ENCODE data around the gene CAMTA1. TPM values are rescaled to one million over a fixed set of nuclear protein-coding genes. Genes with fewer than 3 reads are reported as not detected.

Gene CAMTA1
- total RNA-seq, 1 donor from 2014 or later = 79.3 TPM

DNA sequence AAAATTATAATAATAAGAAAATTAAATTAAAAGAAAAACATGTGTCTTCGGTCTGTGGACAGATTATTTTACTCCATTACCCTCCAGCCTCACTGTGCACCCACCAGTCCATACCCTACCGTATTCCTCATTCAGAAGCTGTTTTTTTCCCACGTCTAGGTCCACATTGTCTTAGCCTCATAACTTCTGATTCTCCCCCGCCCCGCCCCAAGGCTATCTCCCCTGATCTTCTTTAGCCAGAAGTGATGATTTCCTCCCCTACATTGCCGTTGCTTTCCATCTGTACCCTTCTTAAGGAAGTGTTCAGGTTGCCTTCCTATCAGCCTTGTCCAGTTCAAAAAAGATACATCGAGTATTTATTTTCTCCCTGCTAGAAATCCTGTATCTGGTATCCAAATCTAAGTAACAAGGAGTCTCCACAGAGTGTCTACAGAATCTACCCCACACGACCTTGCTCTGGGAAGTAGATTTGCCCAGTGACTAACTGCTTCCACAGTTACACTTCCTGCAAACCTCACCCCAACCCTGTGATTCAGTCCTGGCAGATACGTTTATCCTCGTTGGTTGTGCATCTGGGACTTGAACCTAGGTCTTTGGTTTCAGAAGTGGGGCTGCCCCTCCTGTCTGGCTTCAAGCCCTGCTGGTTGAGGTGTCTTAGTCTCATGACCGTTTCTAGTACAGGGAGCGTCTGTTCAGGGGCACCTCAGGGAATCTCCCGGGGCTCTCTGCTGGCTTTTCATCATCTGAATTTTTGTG is 470.2 kb downstream of the CAMTA1 start:
- peak; percentile 43 for DNase-seq (ENCODE audit: low read depth)

DNA sequence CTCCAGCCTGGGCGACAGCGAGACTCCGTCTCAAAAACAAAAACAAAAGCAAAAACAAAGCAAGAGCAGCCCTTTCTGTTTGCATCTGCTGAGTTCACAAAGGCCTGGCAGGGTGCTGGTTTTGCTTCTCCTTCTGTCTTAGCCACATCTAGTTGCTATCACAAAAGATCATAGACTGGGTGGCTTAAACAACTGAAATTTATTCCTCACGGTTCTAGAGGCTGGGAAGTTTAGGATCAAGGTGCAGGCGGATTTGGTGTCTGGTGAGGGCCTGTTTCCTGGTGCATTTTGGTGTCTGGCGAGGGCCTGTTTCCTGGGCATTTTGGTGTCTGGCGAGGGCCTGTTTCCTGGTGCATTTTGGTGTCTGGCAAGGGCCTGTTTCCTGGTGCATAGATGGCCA is 471.3 kb downstream of the CAMTA1 start:
- no peak for DNase-seq (ENCODE audit: low read depth)

GRCh38 chr1:7257225-7257624 is 472.0 kb downstream of the CAMTA1 start:
- no peak for DNase-seq (ENCODE audit: low read depth)

- no peak for DNase-seq (ENCODE audit: low read depth)
Observed at GRCh38 chr1:7258589-7259135, 473.4 kb downstream of the CAMTA1 start.

GRCh38 chr1:7259955-7260354 is 474.7 kb downstream of the CAMTA1 start:
- no peak for DNase-seq (ENCODE audit: low read depth)

DNA sequence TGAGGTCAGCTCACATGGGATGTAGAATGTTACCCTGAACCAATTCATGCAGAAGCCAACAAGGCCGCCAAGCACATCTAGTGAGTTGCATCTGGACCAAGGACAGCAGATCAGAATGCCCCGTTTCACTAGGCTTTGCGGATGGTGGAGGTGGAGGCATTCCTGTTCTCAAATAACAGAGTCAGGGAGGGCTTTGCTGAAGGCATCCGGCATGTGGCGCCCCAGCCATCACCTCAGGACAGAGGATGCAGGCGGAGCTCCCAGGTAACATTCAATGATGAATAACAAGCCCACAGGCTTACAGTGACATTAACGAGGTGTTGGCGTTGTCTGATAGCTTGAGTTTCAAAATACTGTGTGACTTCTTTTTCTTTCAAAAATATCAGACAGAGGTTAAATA is 476.2 kb downstream of the CAMTA1 start:
- DNase-seq (ENCODE audit: low read depth) = no peak

DNA sequence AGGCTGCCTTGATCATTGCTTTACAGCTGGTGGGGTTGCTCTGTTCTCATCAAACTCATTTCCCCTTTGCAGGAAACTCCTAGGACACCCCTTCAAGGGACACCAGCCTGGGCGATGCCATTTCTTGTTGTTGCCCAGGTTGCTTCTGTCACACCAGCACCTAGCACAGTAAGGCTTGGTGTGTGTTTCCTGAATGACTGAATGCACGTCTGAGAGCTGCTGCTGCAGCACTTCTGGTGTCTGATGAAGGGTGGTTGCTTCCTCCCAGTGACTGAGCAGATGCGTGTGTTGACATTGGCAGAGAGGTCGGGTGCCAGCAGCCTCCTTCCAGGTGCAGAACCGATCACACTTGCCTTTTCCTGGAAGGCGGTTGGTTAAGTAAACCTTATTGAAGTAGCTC is 477.4 kb downstream of the CAMTA1 start:
- DNase-seq (ENCODE audit: low read depth) = no peak

- no peak for DNase-seq (ENCODE audit: low read depth)
Observed at GRCh38 chr1:7263021-7263960, 478.0 kb downstream of the CAMTA1 start.

DNA sequence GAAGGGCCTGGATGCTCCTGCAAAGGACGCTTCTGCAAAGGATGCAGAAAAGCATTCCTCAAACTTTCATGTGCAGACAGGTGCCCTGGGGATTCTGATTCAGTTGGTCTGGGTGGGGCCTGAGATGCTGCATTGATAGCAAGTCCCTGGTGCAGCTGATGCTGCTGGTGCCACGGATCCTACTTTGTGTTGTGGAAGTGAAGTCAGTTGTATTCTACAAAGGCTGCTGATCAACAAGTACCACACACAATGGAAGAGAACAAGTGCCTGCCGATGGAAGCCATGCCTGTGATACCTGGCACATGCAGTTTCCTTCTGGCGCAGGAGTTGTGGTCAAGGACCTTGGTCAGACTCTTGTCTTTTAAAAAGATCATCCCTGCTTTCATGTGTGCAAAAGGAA is 478.8 kb downstream of the CAMTA1 start:
- no peak for DNase-seq (ENCODE audit: low read depth)

DNA sequence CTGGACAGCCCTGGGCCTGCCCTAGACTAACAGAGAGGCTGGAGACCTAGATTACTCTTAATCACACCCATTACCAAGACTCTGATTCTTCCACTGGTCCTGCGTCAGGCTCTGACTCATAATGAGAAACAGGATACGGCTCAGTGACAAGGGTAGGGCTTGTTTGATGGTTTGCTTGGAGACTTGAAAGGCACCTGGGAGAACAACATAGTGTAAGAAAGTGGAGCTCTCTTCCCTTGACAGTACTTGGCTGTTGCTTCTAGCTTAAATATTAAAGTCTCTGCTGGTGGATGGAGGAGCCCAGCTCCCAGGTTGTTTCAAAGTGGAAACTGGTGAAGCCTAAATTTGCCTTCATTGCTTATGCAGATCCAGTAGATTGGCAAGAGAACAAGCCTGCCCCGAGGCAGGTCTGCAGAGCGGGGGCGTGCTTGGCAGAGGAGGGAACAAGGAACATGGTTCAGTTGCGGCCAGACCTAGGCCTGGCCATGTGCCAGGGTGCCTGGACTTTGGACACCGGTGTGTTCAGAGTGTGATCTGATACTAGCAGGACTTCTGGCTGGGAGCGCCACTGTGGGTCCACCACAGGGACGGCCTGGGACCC is 480.6 kb downstream of the CAMTA1 start:
- peak; percentile 99 for DNase-seq (ENCODE audit: low read depth)

- DNase-seq (ENCODE audit: low read depth) = no peak
Observed at GRCh38 chr1:7266561-7266960, 481.3 kb downstream of the CAMTA1 start.

DNA sequence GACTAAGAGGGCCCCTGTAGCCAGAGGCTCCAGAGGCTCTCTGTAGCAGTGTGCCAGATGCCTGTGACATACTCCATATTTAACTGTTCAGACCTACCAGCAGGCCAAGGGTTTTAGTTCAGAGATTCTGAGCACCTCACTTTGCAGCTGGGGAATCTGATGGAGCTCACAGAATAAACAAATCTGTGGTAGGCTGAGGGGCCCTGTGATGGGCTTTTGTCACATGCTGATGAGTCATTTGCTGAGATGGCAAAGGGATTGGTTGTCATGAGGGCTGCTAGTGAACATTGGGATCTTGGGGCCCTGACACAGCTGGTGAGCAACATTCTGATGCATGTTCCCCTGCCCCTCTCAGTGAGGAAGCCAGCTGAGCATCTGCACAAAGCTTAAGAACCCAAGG is 482.2 kb downstream of the CAMTA1 start:
- peak; percentile 74 for DNase-seq (ENCODE audit: low read depth)

- DNase-seq (ENCODE audit: low read depth) = no peak
Observed at GRCh38 chr1:7268983-7269382, 483.7 kb downstream of the CAMTA1 start.

DNA sequence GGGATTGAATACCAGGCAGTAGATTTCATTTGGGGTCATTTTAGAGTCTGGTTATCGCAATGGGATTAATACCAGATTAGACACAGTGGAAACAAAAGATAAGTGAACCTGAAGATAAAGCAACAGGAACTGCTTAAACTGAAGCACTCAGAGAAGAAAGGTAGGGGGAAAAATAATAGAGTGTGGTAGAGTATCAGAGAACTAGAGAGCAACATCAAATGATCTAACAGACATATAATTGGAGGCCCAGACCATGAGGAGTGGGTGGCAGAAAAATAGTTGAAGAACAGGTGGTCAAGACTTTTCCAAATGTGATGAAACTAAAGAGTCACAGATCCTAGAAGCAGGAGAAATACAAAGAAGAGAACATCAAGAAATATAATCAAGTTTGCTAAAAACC is 484.3 kb downstream of the CAMTA1 start:
- DNase-seq (ENCODE audit: low read depth) = no peak

DNA sequence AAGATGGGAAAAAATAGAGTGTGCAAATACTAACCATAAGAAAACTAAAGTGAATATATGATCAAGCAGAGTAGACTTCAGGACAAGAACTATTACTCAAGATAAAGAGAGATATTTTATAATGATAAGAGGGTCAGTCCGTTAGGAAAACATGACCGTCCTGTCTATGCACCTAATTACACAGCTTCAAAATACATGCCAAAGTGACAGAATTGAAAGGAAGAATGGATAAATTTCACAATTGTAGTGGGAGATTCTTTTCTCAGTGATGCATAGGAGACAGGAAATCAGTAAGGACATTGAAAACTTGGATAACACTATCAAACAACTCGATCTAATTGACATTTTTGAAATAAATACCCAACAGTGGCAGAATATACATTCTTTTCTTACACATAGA is 489.0 kb downstream of the CAMTA1 start:
- DNase-seq (ENCODE audit: low read depth) = no peak

DNA sequence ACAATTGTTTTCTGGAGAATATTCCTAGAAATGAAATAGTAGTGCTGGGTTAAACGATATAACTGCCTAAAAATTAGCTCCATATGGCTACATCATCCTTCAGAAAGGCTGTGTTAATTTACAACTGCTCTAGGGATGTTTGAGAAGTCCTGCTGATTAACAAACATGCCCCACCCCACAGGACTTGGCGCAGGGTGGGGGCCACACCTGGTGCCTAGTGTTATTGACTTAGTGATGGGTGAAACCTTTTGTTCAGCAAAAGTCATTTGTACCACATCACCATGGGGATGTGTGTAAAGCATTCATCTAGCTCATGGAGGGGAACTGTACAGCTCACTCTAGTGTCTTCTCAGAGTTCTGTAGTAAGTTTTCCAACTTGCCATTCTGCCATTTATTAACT is 492.8 kb downstream of the CAMTA1 start:
- no peak for DNase-seq (ENCODE audit: low read depth)

- DNase-seq (ENCODE audit: low read depth) = no peak
Observed at GRCh38 chr1:7278827-7279765, 493.8 kb downstream of the CAMTA1 start.

- DNase-seq (ENCODE audit: low read depth) = no peak
Observed at GRCh38 chr1:7279769-7280168, 494.5 kb downstream of the CAMTA1 start.

GRCh38 chr1:7280347-7280960 is 495.2 kb downstream of the CAMTA1 start:
- no peak for DNase-seq (ENCODE audit: low read depth)

DNA sequence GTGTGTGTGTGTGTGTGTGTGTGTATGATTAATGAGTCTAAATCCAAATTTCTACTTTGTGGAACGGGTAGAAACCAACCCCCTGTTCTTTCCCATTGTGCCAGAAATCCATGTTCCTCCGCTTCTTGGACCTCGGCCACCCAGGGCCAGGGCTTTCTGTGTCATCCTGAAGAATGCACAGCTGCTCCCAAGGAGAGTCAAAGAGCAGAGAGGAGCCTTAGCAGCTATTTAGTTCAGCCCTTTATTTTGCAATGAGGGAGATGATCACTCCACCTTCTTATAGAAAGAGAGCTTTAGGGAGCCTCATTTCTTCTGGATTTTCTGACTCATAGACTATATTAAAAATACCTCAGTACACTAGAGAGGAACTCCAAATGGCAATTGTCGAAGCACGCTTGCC is 496.6 kb downstream of the CAMTA1 start:
- DNase-seq (ENCODE audit: low read depth) = no peak
